Measurements from ENCODE around the gene FYCO1. TPM values are rescaled to one million over a fixed set of nuclear protein-coding genes. Genes with fewer than 3 reads are reported as not detected.

FYCO1 gene
- total RNA-seq, 6 donors from 2014 or later: 37.5 to 84.9 (median 45.3) TPM

DNA sequence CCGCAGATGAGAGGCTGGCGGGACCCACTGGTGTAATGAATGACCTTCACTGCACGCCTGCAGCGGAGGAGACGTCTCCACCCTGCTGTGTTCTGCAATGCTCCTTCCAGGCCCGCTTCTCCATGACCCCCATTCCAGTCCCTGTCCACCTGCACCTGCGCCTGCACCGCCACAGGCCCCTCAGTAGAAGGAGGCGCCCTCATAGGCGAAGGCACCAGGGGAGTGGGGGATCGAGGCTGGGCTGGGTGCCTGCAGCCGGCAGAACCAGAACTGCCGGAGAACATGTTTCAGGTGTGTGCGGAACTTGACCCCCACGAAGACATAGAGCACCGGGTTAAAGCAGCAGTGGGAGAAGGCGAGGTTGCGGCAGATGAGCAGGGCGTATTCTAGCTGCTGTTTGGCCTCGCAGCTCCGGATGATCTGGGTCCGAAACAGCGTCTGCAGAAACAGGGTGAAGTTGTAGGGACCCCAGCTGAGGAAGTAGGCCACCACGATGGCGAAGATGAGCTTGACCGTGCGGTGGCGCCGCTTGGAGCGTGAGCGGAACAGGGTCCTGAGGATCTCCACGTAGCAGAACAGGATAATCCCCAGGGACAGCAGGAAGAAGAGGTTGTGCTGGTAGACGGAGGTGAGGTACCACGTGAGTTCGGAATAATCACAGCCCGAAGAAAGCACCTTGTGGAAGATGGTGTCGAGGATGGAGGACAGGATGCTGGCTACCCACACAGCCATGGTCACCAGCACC is 25.3 kb upstream of the FYCO1 start:
- Histone ChIP-seq H3K9me3 (no peaks in the 10 kb centered on the region), H3K4me3 (no peak overlapping the region), H3K36me3 (no peaks in the 10 kb centered on the region), H3K27me3 (no peaks in the 10 kb centered on the region), H3K27ac (no peak overlapping the region), H3K4me1 (no peaks in the 10 kb centered on the region)
- peak in 1 of 2 donors; percentile 56 for DNase-seq
- ATAC-seq (ENCODE audit: low FRiP score in 2 of 2): no peak
- 97 to 98% methylated on average over 31 to 37 of the region's 37 CpGs for WGBS, 2 donors
- no peak for TF ChIP-seq POLR2AphosphoS5 (IDR thresholded peaks at IDR 0.05)
- TF ChIP-seq EP300 (IDR thresholded peaks at IDR 0.05): no peak
- TF ChIP-seq, protein P1, sequence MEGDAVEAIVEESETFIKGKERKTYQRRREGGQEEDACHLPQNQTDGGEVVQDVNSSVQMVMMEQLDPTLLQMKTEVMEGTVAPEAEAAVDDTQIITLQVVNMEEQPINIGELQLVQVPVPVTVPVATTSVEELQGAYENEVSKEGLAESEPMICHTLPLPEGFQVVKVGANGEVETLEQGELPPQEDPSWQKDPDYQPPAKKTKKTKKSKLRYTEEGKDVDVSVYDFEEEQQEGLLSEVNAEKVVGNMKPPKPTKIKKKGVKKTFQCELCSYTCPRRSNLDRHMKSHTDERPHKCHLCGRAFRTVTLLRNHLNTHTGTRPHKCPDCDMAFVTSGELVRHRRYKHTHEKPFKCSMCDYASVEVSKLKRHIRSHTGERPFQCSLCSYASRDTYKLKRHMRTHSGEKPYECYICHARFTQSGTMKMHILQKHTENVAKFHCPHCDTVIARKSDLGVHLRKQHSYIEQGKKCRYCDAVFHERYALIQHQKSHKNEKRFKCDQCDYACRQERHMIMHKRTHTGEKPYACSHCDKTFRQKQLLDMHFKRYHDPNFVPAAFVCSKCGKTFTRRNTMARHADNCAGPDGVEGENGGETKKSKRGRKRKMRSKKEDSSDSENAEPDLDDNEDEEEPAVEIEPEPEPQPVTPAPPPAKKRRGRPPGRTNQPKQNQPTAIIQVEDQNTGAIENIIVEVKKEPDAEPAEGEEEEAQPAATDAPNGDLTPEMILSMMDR (IDR thresholded peaks at IDR 0.05): no peak
- TF ChIP-seq POLR2A (IDR thresholded peaks at IDR 0.05): no peak

DNA sequence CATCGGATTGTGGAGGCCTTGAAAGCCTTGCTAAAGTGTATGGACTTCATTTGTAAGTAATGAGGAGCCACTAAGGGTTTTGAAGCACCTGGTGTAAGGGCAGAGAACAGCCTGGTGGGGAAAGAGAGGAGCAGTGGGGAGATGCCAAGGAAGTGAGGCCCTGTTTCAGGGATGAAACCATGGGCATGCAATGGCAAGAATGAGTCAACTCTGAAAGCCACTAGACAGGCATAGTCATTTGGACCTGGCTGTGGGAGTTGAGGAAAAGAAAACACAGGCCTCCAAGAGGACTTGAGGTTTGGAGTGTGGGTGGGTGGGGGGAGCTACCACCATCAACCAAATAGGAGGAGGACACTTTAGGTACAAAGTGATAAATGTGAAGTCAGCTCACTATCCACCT is 24.1 kb upstream of the FYCO1 start:
- H3K27me3 ChIP-seq: no peaks in the 10 kb centered on the region
- H3K9me3 ChIP-seq: no peaks in the 10 kb centered on the region
- whole genome bisulfite sequencing, 2 donors: 81 to 97% methylated on average over 1 of the region's 1 CpG
- DNase-seq (no peak), ATAC-seq (ENCODE audit: low FRiP score in 2 of 2) (no peak)
- H3K27ac ChIP-seq: no peak overlapping the region
- H3K4me1 ChIP-seq: no peaks in the 10 kb centered on the region
- no peaks in the 10 kb centered on the region for H3K36me3 ChIP-seq
- no peak for TF ChIP-seq POLR2A (IDR thresholded peaks at IDR 0.05)
- TF ChIP-seq, protein P1 (IDR thresholded peaks at IDR 0.05): no peak
- TF ChIP-seq EP300 (IDR thresholded peaks at IDR 0.05): no peak
- TF ChIP-seq POLR2AphosphoS5 (IDR thresholded peaks at IDR 0.05): no peak
- H3K4me3 ChIP-seq: no peak overlapping the region

DNA sequence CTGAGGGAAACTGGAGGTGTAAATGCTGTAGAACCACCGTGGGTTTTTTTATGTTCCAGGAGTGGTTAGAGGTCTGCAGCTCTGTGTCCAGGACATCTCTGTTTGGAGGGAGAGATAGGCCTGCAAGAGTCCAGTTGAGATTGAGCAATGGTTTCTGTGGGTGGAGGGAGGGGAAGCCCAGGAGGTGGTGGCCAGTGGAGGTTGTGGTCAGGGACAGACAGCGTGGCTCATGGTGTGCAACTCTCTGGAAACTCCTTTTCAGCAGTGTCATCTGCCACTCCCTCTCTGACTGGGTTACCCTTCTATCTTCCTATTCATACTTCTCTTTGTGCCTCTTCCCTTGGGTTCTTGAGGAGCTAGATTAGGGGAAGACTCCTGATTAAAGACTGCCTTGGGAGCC is 22.1 kb upstream of the FYCO1 start:
- WGBS, 2 donors: 29 to 77% methylated on average over 2 of the region's 2 CpGs
- Histone ChIP-seq H3K27me3 (no peaks in the 10 kb centered on the region), H3K9me3 (no peaks in the 10 kb centered on the region), H3K4me1 (no peaks in the 10 kb centered on the region), H3K36me3 (no peaks in the 10 kb centered on the region), H3K4me3 (no peak overlapping the region), H3K27ac (no peak overlapping the region)
- ATAC-seq (ENCODE audit: low FRiP score in 2 of 2) (peak in 1 of 2 donors; percentile 76), DNase-seq (peak in 1 of 2 donors; percentile 46)
- TF ChIP-seq POLR2A (IDR thresholded peaks at IDR 0.05) (no peak), EP300 (IDR thresholded peaks at IDR 0.05) (no peak), POLR2AphosphoS5 (IDR thresholded peaks at IDR 0.05) (no peak)
- TF ChIP-seq, protein P1 (IDR thresholded peaks at IDR 0.05): no peak

DNA sequence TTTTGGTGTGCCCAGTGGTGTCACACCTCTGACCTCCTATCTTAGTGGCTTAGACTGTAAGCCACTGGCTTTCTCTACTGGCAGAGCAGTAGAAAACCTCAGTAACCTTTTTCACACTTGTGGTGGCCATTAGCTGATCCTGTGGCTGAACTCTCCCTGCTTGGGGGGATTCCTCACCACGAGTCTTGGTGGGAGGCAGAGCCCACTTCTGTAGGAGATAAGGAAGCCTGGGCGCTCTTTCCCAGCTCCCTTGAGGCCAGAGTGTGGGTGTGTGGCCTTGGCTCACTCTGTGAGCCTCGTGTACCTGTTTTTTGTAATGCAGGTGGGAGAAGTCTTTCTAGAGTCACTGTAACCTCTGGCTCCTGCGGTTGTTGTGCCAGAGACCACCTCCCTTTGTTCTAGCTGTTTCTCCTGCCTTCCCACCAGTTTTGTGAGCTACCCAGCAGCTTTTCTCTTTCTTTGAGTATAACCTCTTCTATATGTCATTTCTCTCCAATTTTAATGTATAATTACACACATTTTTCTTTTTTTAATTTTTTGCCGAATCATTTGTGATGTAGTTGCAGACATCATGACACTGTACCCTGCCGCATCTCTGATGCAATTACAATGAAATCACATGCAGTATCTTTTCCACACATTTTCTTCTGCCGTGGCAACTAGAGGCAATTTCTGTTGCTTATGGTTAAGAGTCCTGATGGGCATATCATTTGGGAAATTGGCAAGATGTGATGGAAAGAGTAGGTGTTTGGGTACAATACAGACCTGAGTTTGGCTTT is 17.9 kb upstream of the FYCO1 start:
- WGBS, 2 donors: 83% methylated on average over 6 to 7 of the region's 7 CpGs
- TF ChIP-seq EP300 (IDR thresholded peaks at IDR 0.05): no peak
- no peak for TF ChIP-seq POLR2AphosphoS5 (IDR thresholded peaks at IDR 0.05)
- TF ChIP-seq, protein P1 (IDR thresholded peaks at IDR 0.05): no peak
- TF ChIP-seq POLR2A (IDR thresholded peaks at IDR 0.05): no peak
- Histone ChIP-seq H3K27me3 (no peaks in the 10 kb centered on the region), H3K27ac (no peak overlapping the region), H3K9me3 (no peaks in the 10 kb centered on the region), H3K4me1 (no peaks in the 10 kb centered on the region), H3K36me3 (no peaks in the 10 kb centered on the region), H3K4me3 (no peak overlapping the region)
- ATAC-seq (ENCODE audit: low FRiP score in 2 of 2) (no peak), DNase-seq (no peak)
